ENCODE results near the gene DUSP19.
"Not testable (repeated sequence)": the region's sequence is repeated elsewhere in the genome, so short reads cannot be mapped to it uniquely, and the experiment has no call there.

Gene DUSP19, protein sequence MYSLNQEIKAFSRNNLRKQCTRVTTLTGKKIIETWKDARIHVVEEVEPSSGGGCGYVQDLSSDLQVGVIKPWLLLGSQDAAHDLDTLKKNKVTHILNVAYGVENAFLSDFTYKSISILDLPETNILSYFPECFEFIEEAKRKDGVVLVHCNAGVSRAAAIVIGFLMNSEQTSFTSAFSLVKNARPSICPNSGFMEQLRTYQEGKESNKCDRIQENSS

DNA sequence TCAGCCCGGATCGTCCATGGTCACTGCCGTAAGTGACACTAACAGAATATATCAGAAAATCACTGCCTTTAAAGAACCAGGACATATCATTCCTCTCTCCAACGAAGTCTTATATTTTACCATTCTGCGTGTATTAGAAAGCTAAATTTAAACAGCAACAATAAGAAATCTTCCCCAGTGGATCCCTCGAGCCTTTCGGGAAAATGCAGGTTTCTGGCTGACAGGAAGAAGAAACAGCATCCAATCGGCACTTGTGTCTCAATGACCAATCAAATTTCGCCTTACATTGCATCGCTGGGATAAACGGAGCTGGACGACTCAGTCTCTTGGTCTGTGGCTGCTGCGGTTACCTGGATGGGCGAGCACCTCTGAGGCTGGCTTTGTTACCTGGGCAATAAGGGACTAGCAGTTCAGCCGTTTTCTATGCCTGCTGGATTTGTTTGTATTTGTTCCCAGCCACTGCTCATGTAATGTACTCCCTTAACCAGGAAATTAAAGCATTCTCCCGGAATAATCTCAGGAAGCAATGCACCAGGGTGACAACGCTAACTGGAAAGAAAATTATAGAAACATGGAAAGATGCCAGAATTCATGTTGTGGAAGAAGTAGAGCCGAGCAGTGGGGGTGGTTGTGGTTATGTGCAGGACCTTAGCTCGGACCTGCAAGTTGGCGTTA lies at the start of gene DUSP19:
Gene DUSP19, plus strand, starts transcription at position 284 of the 675 bp plus-strand sequence. Its CDS starts 187 bp downstream, at position 471.
- DNase-seq (ENCODE audit: low spot score): peak; percentile 91

DNA sequence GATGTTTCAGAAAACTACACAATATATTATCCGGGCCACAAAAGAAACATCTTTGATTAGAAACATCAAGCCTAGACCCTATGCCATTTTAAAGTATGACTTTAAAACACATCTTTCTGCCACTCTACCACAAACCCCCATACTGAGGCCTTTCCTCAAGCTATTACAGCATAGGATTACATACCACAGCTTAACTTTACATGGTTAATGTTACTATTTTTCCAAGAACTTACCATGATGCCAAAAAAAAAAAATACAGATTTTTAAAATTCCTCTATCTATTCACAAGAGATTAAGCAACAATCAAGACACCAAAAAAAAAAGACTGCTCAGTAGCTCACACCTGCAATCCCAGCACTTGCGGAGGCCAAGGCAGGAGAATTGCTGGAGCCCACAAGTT lies 49.3 kb upstream of the DUSP19 start:
- DNase-seq (ENCODE audit: low spot score): no peak

DNA sequence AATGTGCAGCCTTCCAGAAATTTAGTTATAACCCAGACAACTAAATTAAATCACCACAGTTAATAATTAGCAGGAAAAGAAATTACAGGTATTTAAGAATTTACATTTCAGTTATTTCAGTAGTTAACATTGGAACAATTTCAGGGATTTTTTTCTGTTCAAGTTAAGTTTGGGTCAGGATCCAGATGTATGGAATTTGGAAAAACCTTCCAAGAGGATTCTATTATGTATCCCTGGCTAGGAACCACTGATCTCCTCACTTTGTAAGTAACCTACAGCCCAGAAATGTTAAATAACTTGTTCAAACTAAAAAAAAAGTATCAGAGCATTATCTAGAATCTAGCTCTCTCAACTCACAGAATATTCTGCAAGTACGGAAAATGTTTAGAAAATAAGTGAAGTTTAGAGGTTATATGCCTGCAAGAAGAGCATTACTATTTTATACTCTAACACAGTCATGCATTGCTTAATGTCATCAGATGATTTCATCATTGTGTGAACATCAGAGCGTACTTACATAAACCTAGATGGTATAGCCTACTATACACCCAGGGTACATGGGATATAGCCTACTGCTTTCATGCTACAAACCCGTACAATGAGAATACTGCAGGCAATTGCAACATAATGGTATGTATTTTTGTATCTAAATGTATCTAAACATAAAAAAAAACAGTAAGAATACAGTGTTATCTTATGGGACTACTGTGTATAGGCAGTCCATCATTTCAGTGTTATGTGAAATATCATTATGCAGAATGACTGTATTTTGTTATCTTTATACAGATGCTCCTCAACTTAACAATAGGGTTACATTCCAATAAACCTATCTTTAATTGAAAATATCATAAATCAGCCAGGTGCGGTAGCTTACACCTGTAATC lies 46.4 kb upstream of the DUSP19 start:
- DNase-seq (ENCODE audit: low spot score): no peak

DNA sequence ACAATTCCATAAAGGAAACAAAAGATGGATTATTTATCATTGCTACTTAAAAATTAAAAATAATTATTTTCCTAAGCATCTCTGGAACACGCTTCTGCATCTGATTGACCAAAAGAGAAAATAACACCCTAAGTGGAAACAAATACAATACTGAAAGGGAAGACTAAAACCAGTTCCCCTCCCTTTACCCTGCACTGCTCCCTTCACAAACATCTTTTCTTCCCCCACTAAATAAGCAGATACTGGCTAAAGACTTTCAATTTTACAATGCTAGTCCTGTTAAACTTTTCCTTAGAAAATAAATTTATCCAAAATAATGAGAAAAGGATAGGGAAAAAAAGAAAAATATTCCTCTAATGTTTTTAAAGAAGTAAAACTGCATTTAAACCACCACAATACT lies 44.6 kb upstream of the DUSP19 start:
- DNase-seq (ENCODE audit: low spot score): no peak

DNA sequence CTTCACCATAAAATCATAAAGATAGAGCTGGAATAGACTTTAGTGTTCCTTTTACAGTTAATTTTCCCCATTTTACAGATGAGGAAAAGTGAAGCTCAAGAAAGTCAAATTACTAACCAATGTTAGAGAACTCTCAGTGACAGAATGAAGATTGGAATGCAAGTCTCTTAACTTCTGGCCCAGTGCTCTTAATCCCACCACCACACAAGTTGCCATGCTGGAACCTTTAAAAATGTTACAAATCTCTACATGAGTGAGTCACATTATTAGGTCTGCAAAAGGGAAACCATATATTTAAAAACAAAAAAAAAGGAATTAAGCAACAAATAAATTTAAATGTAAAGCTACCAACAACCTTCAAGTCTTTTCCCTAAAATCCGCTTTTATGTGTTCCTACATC lies 43.7 kb upstream of the DUSP19 start:
- no peak for DNase-seq (ENCODE audit: low spot score)

DNA sequence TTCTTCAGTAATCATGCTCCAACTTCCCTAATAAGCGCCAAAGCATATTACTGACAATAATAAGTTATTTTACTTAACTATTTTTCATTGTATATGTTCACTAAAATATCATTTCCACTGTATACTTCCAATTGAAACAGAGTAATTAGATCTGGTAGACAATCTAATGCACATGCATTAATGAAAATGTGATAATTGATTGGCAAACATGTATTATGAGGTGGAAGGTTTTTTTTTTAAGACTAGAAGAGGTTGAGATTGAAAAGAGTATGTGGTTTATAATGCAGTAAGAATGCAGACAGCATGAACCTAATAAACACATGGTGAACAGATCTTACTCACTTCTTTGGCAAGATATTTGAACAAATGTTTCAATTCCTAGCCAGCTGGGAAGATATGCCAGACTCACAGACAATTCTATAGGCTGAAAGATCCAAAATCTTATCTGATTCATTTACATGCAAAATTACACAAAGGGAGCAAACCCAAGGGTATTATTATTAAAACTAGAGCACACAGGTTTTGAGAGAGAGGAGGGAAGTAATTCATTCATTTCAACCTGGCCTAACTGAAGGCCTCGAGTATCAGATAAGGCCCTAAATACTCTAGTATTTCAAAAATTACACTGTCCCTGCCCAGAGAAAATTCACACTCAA lies 43.1 kb upstream of the DUSP19 start:
- no peak for DNase-seq (ENCODE audit: low spot score)

DNA sequence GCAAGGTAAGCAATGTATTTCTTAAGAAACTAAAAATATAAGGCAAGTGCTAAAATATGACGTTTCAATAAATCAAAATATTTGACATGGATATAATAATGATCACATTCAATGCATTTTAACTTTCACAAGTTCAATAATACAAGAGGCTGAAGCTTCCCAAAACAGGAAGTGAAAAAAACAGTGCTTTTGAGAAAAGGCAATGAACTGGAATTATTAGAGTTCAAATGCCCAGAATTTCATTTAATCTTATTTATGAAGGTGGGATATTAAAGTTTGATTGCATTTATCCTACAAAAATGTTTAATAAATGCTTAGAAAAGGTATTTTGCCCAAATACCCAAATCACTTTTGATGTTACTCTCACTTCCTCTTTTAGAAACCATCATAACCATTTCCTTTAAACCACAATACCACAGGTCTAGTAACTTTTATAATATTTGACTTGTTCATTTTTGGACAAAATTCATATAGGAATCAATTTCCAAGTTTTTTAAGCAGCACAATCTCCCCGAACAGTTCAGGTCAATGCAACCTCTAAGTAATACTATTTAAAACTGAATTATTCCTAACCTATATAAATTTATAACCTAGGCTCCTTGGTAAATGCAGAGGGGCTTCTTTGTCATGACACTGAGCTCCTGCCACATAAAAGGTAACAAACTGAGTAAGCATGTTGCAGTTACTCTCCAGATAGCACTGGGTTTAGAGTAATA lies 42.4 kb upstream of the DUSP19 start:
- no peak for DNase-seq (ENCODE audit: low spot score)

DNA sequence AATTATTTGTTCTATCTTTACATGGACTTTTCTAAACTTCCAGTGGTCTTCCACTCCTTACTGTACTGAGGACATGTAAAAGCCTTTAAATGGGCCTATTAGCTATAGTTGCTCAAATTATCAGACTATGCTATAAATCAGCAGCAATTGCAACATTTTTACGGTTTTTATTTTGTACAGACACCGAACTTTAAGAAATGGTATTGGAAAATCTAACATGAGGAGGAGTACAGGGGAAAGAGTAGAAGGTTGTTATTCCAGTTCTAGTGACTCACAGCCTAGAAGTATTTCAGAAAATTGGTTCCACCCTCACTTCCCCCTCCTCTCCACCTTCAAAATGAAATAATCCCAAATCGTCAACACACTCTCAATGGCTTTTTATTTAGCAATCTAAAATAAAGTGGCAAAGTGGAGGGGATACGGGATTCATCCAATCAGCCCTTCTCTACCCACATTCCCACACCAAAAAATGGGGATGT lies 41.4 kb upstream of the DUSP19 start:
- no peak for DNase-seq (ENCODE audit: low spot score)

DNA sequence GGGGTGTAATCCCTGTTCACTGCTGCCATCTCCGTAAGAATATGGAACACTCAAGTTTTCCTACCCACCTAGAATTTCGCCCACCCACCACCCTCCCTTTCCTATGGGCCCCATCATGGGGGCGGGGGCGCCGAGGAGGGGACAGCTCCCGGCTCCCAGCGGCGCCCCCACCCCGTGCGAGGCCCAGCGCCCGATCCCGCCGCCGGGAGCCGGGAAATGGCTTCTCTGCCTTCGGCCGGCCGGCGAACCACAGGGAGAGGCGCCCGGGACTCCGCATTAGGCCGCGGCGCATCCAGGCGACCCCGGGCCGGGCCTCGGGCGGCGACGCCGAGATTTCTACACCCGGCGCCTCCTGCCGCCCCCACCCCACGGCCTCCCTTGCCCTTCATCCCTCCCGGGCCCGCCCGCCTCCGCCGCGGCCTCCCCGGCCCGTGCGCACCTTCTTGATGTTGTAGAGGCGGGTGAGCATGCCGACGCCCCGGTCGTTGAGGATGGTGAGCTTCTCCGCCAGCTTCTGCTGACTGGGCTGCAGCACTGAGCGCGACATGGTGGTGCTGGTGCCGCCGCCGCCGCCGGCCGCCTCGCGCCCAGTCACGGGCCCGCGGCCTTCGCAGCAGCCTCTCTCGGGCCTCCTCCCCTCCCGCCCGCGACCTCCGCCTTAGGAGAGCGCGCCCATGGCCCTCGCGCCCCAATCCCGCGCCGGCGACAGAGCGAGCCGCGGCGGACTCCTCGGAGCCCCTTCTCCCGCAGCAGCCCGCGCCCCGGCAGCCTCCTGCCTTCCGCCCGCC lies 40.8 kb upstream of the DUSP19 start:
- DNase-seq (ENCODE audit: low spot score): no peak

DNA sequence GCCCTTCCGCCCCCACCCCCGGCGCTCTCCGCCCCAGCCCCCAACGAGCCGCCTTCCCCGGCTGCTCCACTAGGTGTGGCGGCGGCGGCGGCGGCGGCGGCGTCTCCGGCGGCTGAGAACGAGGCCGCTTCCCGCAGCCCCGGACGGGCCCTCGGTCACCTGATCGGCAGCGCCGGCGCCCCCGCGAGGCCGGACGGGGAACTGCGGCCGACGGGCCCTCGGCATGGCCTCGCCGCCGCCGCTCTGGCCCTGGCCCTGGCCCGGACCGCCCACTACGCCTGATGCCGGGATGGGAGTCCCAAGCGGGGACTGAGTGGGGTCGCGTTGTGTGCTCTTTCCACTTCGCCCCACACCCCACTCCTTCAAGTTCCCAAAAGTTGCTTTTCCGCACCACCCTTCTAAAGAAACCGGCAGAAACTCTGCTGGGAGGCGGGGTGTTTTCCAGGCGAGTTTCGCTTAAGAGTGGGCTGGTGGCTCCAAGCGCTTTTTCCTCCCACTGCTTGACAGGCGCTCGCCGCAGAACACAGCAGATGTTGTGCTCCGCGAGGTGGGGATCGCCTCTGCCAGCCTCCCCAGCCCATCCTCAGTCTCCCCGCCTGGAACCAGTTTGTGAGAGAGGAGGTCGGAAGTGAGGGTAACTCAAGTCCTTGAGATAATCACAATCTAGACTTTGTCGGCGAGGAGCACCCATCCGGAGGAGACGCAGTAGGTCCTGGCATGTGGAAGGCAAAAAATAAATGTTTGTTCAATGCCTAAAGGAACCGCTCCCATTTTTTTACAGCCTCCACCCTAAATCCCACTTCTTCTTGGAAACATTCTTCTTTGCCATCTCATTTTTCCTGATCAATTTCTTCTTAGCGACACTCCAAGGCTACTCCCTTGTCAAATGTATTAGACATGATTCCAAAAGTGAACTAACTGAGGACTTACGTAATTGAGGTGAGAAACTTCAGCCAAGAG lies 39.9 kb upstream of the DUSP19 start, which contains the start of gene NCKAP1:
Gene NCKAP1, minus strand, starts transcription at position 117 of the 960 bp plus-strand sequence. CDS start 358 bp downstream, outside the sequence.
- DNase-seq (ENCODE audit: low spot score): peak; percentile 96

DNA sequence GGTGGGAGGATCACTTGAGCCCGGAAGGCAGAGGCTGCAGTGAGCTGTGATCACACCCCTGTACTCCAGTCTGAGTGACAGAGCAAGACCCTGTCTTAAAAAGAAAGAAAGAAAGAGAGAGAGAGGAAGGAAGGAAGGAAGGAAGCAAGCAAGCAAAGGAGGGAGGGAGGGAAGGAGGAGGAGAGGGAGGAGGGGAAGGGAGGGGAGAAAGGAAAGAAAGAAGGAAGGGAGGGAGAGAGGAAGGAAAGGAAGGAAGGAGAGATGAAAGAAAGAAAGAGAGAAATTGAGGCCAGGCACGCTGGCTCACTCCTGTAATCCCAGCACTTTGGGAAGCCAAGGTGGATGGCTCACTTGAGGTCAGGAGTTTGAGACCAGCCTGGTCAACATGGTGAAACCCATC lies 37.9 kb upstream of the DUSP19 start:
- DNase-seq (ENCODE audit: low spot score): no peak

DNA sequence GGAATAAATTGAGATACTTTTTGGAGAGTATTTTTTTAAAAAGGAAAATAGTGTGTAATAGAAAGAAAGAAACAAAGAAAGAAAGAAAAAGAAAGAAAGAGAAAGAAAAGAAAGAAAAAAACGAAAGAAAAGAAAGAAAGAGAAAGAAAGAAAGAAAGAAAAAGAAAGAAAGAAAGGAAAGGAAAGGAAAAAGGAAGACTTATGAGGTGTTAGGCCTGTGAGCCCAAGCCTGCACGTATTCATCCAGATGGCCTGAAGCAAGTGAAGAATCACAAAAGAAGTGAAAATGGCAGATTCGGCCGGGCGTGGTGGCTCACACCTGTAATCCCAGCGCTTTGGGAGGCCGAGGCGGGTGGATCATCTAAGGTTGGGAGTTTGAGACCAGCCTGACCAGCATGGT lies 35.0 kb upstream of the DUSP19 start:
- not testable (repeated sequence) for DNase-seq (ENCODE audit: low spot score)

DNA sequence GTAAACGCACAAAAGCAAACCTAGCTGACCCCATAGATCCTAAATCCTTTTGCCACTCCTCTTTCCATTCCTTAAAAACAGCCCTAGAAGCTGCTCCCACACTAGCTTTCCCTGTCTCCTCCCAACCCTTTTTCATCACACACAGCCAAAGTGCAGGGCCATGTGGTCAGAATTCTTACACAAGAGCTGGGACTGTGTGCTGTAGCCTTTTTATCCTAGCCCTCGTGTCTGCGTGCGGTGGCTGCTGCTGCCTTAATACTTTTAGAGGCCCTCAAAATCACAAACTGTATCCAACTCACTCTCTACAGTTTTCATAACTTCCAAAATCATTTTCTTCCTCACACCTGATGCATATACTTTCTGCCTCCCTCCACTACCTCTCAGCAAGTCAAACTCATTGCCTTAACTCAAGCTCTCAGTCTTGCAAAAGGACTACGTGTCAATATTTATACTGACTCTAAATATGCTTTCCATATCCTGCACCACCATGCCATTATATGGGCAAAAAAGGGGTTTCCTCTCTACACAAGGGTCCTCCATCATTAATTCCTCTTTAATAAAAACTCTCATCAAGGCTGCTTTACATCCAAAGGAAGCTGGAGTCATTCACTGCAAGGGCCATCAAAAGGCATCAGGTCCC lies 30.9 kb upstream of the DUSP19 start:
- not testable (repeated sequence) for DNase-seq (ENCODE audit: low spot score)

DNA sequence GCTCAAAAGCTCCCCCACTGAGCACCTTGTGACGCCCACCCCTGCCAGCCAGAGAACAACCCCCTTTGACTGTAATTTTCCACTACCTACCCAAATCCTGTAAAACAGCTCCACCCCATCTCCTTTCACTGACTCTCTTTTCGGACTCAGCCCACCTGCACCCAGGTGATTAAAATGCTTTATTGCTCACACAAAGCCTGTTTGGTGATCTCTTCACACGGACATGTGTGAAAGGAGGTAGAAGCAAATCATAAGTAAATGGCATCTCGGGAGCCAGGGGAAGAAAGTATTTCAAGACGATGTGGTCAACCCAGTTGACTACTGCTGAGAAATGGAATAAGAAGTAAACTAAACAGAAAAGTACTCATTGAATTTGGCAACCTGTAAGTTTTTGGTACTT lies 29.1 kb upstream of the DUSP19 start:
- DNase-seq (ENCODE audit: low spot score): no peak

DNA sequence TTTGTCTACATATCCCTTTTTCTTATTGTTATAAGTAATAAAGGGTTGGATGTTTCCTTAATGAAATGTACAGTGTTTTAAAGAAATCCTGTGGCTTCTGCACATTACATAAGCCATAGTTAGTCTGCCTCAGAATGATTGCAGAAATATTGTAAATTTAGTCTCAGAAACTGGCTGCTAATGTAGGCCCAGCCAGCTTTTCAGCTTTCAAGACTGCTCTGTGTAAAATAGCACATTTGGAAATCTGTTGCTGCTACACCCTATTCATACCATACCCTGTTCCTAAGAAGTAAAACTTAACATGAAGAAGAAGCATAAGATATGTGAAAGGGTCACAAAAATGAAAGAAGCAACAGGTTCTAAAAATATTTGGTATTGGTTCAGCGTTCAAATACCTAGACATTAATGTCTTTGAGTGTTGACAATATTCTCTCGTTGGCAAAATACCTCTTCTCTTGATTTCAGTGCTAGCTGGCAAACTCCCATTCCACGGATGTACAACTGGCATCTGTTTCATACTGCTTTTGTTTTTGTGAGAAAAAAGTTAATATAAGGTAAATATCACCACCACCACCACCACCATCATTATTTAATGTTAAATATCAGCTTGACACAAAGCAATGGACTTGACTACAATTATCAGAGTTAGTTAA lies 21.1 kb upstream of the DUSP19 start:
- no peak for DNase-seq (ENCODE audit: low spot score)

DNA sequence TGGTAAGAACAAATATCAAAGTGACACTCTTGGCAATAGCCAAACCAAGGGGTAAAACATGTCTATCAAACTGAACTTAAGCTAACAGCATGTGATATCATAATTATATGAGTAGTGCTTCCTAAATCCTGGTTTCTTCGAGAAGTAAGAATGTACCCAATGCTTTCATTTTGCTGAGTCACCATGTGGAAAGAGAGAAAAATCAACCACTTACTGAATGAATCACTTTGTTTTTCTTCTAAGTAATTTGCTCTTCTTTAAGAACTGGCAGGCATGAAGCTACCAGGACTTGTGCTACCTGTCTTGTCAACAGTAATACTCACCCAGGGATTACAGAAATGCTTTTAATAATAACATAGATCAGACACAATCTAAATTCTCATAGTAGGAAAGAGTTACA lies 19.0 kb upstream of the DUSP19 start:
- no peak for DNase-seq (ENCODE audit: low spot score)

DNA sequence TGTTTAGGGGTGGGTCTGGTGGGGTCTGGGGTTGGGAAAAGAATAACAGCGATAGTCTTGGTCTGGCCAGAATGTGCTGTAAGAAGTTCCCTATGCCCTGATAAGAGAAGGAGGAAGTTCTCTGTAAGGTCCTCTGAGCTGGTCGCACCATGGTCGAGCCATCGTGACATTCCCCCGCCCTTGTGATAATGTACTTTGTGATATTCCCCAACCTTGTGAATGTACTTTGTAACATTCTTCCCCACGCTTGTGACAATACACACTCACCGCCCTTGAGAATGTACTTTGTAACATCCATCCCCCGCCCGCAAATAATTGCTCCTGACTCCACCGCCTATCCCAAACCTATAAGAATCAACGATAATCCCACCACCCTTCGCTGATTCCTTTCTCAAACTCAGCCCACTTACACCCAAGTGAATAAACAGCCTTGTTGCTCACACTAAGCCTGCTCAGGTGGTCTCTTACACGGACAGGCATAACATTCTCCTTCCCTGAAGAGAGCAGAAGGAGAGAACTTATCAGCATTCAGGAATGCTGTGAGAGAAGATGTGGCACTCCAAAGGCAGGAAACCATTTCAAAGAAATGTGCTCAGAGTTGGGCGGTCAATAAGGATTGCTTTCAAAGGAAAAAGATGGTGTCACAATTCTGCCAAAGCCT lies 17.8 kb upstream of the DUSP19 start:
- DNase-seq (ENCODE audit: low spot score): no peak

DNA sequence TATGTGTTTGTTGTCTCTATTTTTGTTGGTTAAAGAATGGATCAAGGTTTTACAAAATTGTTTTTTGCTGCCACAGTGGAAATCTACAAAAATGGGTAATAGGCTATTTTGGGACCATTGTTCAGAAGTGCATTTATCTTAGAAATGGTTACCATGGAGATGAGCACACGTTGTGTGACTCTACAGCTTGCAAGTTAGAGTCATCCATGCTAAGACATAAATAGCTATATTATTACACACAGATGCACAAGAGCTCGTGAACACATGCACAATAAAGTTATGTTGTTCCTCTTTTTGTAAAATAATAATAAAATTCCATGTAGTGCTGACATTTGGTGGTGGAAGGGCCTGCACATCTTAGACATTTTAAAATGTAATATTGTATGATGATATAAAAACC lies 15.5 kb upstream of the DUSP19 start:
- no peak for DNase-seq (ENCODE audit: low spot score)

Measured in ecto neural progenitor cell (in vitro differentiated cells).